ENCODE data around the gene DPP8. TPM values are rescaled to one million over a fixed set of nuclear protein-coding genes. Genes with fewer than 3 reads are reported as not detected.
A peak's percentile ranks its signal among the peaks of the same experiment; 100 is the strongest.

DPP8 gene
- polyA plus RNA-seq (2011; rRNA removed) (21.6 and 29.0 TPM in 2 replicates), polyA minus RNA-seq (2011; rRNA and poly(A)+ RNA removed) (23.3 and 25.4 TPM in 2 replicates)

GRCh38 chr15:65516997-65517865, at the start of gene DPP8:
TSS of gene DPP8 (minus strand) at chr15:65517689. CDS start at chr15:65512553, 5,136 bp downstream.
- Histone ChIP-seq H3K4me3 (ENCODE audit: low read depth, low read length) (peak within 1 kb of the TSS; percentile 99), H3K27me3 (ENCODE audit: control insufficient read depth, insufficient read depth, low read length) (no peaks in the 10 kb centered on the region), H3K36me3 (ENCODE audit: control insufficient read depth, insufficient read depth, low read length) (no peaks in the 10 kb centered on the region; the same call in 1 of the 2 replicates)
- ChIA-PET POLR2A (interaction anchor here (0.6 to 1.5 kb wide), 4 partner anchors 12 to 1087 kb away, joined by 3 to 20 read pairs (median 4); partner anchors contain the start of gene HACD3), CTCF (interaction anchor here (0.5 to 1.3 kb wide), 4 partner anchors 8 to 198 kb away, joined by 3 to 6 read pairs (median 4); partner anchors contain the start of gene HACD3)
- peak; percentile 38 for DNase-seq (ENCODE audit: low read depth)
- TF ChIP-seq, protein P1, sequence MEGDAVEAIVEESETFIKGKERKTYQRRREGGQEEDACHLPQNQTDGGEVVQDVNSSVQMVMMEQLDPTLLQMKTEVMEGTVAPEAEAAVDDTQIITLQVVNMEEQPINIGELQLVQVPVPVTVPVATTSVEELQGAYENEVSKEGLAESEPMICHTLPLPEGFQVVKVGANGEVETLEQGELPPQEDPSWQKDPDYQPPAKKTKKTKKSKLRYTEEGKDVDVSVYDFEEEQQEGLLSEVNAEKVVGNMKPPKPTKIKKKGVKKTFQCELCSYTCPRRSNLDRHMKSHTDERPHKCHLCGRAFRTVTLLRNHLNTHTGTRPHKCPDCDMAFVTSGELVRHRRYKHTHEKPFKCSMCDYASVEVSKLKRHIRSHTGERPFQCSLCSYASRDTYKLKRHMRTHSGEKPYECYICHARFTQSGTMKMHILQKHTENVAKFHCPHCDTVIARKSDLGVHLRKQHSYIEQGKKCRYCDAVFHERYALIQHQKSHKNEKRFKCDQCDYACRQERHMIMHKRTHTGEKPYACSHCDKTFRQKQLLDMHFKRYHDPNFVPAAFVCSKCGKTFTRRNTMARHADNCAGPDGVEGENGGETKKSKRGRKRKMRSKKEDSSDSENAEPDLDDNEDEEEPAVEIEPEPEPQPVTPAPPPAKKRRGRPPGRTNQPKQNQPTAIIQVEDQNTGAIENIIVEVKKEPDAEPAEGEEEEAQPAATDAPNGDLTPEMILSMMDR (IDR thresholded peaks at IDR 0.05; ENCODE audit: insufficient read depth, low read depth, low read length), result peak; percentile 99

DNA sequence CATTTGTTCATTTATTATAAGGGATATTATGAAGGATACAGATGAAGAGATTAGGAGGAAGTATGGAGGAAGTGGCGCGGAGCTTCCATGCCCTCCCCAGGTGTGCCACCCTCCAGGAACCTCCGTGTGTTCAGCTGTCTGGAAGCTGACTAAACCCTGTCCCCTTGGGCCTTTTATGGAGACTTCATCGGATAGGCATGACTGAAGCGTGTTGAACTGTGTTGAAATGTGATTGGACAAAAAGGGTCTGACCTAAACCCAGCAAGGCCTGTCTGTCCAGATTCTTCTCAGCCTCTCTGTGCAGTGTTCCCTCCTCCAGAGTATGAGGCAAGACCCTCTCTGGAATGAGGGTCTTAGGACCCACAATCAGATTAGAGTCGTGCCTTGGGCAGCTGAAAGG, 44.4 kb upstream of the DPP8 start:
- POLR2A ChIA-PET, result no interaction called here
- H3K4me3 ChIP-seq (ENCODE audit: low read depth, low read length), result no peak overlapping the region
- DNase-seq (ENCODE audit: low read depth), result no peak
- TF ChIP-seq, protein P1 (IDR thresholded peaks at IDR 0.05; ENCODE audit: insufficient read depth, low read depth, low read length), result no peak
- CTCF ChIA-PET, result interaction anchor here (1.0 to 1.3 kb wide), 2 partner anchors 29 to 160 kb away, joined by 3 to 4 read pairs; no protein-coding TSS in a partner anchor
- H3K27me3 ChIP-seq (ENCODE audit: control insufficient read depth, insufficient read depth, low read length), result no peaks in the 10 kb centered on the region
- H3K36me3 ChIP-seq (ENCODE audit: control insufficient read depth, insufficient read depth, low read length), result peaks cover 3% of the 10 kb centered on the region; the same call in 1 of the 2 replicates

DNA sequence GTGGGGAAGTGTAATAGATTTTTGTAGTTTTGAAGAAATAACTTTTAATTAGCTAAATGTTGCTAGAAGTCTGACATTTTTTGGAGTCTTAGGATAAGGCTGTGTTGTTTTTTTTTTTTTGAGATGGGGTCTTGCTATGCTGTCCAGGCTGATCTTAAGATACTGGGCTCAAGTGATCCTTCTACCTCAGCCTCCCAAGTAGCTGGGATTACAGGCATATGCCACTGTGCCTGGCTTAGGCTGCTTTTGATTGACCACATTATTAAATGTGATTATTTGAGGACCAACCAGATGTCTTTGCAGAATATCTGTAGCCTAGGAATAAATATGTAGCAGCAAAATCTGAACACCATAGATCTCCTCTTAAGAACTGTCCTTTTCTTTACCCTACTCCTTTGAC, 42.5 kb upstream of the DPP8 start:
- Histone ChIP-seq H3K4me3 (ENCODE audit: low read depth, low read length) (no peak overlapping the region), H3K36me3 (ENCODE audit: control insufficient read depth, insufficient read depth, low read length) (peaks cover 5% of the 10 kb centered on the region; the same call in 1 of the 2 replicates), H3K27me3 (ENCODE audit: control insufficient read depth, insufficient read depth, low read length) (no peaks in the 10 kb centered on the region)
- TF ChIP-seq, protein P1 (IDR thresholded peaks at IDR 0.05; ENCODE audit: insufficient read depth, low read depth, low read length), result no peak
- ChIA-PET POLR2A (no interaction called here), CTCF (interaction anchor here (0.6 kb wide), 1 partner anchor 126 kb away, joined by 3 read pairs; no protein-coding TSS in a partner anchor)
- DNase-seq (ENCODE audit: low read depth), result no peak

DNA sequence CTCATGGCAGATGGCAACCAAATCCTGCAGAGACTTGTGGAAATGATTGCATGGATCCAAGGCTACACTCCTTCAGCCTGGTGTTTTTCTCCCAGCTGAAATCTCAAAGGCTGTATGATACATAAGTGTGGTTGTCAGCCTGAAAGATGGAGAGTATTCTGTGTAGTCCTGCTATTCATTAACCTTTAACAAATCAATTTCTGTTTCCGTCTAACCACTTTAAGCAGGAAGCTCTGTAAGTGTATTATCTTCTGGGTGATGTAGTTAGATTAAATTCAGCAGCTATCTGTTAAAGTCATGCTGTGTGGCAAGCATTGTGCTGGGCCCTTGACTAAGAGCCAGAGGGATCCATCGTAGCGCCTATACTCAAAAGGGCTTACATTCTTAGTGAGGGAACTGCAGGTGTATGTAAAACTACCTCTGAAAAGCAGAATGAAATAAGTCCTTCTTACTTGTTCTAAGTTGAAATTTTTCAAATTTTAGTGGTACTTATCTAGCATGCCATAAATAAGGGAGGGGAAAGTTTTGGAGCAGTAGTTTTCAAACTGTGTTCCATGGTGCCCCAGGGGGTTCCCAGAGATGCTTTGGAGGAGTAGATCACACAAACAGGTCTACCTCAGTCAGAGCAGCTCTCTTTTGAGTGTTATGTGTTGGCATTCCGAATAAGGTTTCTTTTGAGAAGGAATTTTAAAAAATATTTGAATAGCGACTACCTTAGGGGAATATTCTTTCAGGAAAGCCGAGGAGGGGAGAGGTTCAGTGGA, 41.7 kb upstream of the DPP8 start:
- ChIA-PET CTCF (interaction anchor here (1.2 to 1.4 kb wide), 2 partner anchors 11 to 158 kb away, joined by 3 to 5 read pairs; no protein-coding TSS in a partner anchor), POLR2A (interaction anchor here (1.0 kb wide), 1 partner anchor 52 kb away, joined by 3 read pairs; the partner anchor contains the start of gene INTS14)
- H3K27me3 ChIP-seq (ENCODE audit: control insufficient read depth, insufficient read depth, low read length), result no peaks in the 10 kb centered on the region
- TF ChIP-seq, protein P1 (IDR thresholded peaks at IDR 0.05; ENCODE audit: insufficient read depth, low read depth, low read length), result no peak
- H3K36me3 ChIP-seq (ENCODE audit: control insufficient read depth, insufficient read depth, low read length), result peaks cover 5% of the 10 kb centered on the region; the same call in 1 of the 2 replicates
- H3K4me3 ChIP-seq (ENCODE audit: low read depth, low read length), result no peak overlapping the region
- no peak for DNase-seq (ENCODE audit: low read depth)

Data from BJ (cell line).